ENCODE measurements around the gene NCBP1.

- TF ChIP-seq CTCF (IDR thresholded peaks at IDR 0.05) = no peak
- TF ChIP-seq EZH2phosphoT487 (IDR thresholded peaks at IDR 0.05) = no peak
- no peak for TF ChIP-seq EZH2 (IDR thresholded peaks at IDR 0.05)
These were observed 39.2 kb upstream of the NCBP1 start for GRCh38 chr9:97594381-97594921.

All from neural progenitor cell (in vitro differentiated cells).